ENCODE data around the gene RECQL5.
"Not testable (repeated sequence)": the region's sequence is repeated elsewhere in the genome, so short reads cannot be mapped to it uniquely, and the experiment has no call there.

RECQL5 gene

DNA sequence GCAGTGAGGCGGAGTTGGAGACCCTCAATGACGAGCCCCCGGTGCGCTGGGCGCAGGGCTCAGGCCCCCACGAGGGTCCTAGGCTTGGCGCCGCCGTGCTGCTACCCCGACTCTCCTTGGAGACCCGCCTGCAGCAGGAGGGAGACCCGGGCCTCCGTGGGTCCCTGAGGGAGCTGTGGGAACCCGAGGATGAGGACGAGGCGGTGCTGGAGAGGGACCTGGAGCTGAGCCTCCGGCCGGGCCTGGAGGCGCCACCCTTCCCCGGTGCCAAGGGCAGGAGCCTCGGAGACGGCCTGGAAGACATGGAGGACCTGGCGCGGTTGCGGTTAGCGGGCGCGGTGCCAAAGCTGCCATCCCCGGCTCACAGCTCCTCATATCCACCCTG, 77.0 kb downstream of the RECQL5 start:
- no peak for DNase-seq

GRCh38 chr17:75589012-75589918, 77.7 kb downstream of the RECQL5 start:
- DNase-seq: peak; percentile 99

DNA sequence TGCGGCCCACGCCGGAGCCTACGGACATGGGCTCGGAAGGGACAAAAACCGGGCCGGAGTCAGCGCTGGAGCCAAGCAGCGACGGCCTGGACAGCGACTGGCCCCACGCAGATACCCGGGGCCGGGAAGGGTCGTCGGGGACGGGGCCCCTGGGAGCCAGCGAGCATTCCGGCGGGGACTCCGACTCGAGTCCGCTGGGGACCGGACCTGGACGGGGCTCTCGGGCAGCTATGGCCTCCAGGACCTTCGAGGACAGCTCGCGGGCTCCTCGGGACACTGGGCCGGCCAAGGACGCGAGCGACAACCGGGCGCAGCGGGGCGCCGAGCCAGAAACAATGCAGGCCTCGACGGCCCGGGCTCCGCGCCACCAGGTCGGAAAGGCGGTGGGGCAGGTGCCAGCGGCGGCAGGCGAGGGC, 78.3 kb downstream of the RECQL5 start:
- DNase-seq: no peak

GRCh38 chr17:75587675-75588595, 79.0 kb downstream of the RECQL5 start, which contains the start of gene MYO15B:
TSS of gene MYO15B (plus strand) at chr17:75587800. CDS start at chr17:75588058, 258 bp downstream.
- peak; percentile 52 to 61 for DNase-seq

- no peak for DNase-seq
These were observed 82.1 kb downstream of the RECQL5 start for GRCh38 chr17:75584849-75585175.

- DNase-seq: not testable (repeated sequence)
These were observed 83.8 kb downstream of the RECQL5 start for GRCh38 chr17:75583197-75583596.

DNA sequence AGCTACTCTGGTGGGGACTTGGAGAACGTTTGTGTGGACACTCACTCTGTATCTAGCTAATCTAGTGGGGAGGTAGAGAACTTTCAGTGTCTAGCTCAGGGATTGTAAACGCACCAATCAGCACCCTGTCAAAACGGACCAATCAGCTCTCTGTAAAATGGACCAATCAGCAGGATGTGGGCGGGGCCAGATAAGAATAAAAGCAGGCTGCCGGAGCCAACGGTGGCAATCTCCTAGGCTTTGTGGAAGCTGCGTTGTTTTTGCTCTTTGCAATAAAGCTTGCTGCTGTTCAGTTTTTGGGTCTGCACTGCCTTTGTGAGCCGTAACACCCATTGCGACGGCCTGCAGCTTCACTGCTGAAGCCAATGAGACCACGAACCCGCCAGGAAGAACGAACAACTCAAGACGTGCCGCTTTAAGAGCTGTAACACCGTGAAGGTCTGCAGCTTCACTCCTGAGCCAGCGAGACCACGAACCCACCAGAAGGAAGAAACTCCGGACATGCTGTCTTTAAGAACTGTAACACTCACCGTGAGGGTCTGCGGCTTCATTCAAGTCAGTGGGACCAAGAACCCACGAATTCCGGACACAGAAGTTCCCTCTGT, 85.7 kb downstream of the RECQL5 start:
- DNase-seq: peak; percentile 44 to 59

All from stimulated activated CD4-positive, alpha-beta T cell treated with anti-CD3 and anti-CD28 coated beads, Interleukin-2, amount 100 ng/mL, for 24 hours (primary cell).